Stimulated activated CD4-positive, alpha-beta T cell treated with anti-CD3 and anti-CD28 coated beads, Interleukin-1b, Interleukin-23, amount 100 ng/mL, for 48 hours (primary cell): ENCODE measurements around the gene ZNF771.
A peak's percentile ranks its signal among the peaks of the same experiment; 100 is the strongest.
"Not testable (repeated sequence)": the region's sequence is repeated elsewhere in the genome, so short reads cannot be mapped to it uniquely, and the experiment has no call there.

Source experiments
- DNase-seq: peaks from one replicate; pipeline ENCODE4 v3.0.0-alpha.2; 2020

ZNF771 gene

DNA sequence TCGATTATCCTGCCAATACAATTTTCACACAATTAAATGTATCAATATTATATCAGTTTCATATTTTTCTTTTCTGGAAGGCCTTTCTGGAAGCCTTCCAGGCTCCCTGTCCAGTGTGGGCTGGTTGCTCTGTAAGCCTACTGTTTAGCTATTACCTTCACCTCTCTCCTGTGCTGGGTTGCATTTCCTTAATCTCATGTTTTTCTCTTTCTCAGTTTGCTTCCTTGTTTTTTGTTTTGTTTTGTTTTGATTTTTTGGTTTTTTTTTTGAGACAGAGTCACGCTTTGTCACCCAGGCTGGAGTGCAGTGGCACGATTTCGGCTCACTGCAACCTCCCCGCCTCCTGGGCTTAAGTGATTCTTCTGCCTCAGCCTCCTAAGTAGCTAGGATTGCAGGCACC, 31.4 kb downstream of the ZNF771 start:
- DNase-seq = no peak

DNA sequence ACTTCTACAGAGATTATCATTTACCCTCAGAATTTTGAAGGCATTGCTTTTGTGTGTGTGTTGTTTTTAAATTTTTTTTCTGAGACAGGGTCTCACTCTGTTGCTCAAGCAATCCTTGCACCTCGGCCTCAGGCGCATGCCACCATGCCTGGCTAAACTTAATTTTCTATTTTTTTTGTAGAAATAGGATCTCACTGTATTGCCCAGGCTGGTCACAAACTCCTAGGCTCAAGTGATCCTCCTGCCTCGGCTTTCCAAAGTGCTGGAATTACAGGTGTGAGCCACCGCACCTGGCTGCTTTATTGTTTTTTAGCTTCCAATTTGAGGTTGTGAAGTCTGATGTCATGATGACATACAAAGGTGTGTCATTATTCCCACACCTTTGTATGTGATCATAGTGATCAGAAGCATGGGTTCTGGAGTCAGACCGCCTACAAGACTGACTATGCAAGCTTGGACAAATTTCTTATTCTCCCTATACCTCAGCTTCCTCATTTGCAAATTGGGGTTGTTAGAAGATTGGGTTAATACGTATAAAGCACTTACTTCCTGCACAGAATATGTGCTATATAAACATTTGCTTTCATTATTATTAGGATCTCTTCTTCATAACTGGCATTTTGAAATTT, 32.4 kb downstream of the ZNF771 start:
- no peak for DNase-seq

DNA sequence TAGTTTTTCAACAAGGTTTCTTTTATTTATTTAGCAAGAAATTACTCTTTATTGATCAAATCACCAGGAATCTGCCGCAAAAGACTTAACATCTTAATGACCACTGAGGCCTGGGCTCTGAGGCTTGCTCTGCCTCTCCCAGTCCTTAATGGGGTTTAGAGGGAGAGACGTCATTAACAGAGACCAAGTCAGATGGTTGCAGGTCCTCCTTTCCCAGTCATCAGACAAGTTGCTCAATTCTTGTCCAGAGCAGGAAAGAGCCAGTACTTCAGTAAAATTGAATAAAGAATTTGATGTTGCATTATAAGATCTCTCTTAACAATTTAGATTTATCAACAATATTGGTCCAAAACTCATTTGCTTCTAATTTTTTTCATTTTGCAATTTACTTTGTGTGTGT, 36.2 kb downstream of the ZNF771 start:
- no peak for DNase-seq

DNA sequence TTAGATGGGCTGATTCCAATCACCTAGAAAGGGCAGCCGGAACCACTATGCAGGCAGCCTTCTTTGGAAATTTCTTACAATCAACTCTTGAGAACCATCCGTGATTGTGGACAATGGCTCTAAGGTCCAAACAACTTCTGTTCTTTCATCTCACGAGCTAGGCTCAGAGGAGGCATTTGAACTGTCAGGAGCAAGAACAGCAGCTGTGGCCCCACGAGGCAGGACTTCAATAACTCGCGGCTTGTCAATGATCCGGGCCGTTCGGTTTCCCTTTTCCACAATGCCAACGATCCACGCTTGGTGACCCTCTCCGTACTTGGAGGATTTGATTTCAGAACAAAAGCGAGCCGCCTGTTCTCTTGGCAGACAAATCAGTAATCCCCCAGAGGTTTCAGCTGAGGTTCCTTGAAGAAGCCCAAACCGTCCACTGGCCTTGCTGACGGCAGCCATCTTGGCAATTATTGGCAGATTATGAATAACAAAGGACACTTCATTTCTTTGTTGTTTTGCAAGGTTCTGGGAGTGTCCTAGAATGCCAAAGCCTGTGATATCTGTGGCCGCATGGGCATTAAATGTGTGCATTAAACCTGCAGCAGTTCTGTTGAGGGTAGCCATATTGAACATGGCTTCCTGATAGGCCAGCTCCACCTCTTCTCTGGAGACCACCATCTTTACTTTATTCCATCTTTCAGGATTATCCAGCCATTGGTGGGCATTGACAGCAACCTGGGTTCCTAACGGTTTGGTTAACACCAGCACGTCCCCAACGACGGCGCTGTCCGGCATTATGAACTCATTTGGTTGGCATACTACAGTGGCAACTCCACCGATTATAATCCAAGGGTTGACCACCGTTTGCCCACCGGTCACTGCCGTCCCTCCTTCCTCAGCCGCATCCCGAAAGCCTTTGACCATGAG, 37.1 kb downstream of the ZNF771 start:
- DNase-seq = no peak

DNA sequence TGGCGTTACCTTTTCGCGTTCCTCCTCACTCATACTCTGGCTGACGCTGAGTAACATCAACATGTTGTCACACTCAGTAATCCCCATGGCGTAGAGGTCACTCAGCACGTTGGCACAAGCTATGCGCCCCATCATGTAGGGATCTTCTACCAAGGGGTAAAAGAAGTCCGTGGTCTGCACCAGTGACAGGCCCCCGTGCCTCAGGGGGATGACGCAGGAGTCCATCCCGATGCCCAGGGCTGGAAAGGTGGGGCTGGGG, 37.7 kb downstream of the ZNF771 start:
- DNase-seq = no peak

DNA sequence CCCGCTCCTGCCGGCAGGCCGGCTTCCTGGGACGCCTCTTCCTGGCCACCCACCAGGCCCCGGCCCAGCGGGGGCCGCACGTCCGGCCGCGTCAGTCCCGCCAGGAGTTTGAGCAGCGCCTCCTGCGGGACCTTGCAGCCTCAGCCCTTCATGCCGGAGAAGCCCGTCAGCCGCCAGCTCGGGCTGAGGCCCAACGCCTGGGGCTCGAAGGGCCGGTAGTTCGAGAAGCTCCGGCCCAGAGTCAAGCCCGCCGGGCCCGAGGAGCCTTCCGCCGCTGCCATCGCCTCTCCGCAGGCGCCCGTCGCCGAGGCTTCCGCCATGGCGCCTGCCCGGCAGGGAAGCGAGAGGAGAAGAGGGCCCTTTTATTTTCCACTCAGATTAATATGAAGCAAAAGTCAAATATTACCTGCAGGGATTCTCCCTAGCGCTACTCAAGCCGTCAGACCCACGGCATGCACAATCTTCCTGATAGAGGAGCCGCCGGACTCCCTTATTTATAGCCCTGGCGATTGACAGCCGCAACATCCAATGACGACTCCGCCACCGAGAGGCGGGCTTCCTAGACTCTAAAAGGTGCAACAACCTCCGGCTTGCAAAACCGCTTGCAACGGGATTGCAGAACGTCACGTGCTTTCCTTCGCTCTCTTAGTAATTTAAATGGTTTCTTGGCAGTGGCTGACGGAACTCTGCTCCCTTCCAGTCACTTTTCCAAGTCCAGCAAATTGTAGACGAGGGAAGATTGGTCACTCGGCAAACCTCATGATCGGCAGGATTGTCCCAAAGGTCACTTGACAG, 38.2 kb downstream of the ZNF771 start, which contains the start of gene SEPHS2:
Gene SEPHS2 (minus strand): TSS at position 467 of the 795 bp plus-strand sequence. CDS start 147 bp downstream, at position 320.
- DNase-seq = peak; percentile 97

DNA sequence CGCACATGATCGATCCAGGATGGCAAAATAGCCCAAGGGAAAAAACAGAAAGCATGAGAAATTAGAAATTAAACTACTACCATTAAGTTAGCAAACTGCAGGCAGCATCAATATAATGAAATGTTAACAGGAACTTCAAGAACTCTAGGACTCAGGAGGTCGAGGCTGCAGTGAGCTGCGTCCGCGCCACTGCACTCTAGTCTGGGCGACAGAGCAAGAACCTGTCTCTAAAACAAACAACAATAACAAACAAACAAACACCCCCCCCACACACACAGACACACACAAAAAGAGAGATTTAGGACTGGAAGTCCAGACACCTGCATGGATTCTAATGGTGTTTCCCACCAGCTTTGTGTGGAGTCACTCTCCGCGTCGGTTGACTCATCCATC, 38.8 kb downstream of the ZNF771 start:
- no peak for DNase-seq

DNA sequence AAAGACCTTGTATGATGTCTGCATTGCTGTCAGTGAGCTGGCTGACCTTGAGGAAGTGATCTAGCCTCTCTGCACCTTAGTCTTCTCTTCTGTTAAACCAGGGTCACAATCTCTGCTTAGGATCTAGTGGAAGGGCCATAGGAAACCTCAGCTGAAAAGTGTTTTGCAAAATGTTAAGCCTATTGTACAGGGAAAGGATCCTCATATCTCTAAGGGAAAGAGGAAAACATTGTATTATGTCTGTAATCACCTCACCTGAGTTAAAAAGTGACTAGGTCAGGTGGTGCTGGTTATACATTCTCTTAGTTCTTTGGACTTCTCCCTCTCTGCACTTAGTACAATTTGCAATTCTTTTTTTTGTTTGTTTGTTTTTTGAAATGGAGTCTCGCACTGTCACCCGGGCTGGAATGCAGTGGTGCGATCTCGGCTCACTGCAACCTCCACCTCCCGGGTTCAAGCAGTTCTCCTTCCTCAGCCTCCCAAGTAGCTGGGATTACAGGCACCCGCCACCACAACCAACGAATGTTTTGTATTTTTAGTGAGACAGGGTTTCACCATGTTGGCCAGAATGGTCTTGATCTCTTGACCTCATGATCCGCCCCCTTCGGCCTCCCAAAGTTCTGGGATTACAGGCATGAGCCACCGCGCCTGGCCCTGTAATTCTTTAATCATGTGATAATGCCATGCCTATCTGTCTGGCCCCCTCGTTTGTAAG, 40.3 kb downstream of the ZNF771 start:
- DNase-seq = no peak

DNA sequence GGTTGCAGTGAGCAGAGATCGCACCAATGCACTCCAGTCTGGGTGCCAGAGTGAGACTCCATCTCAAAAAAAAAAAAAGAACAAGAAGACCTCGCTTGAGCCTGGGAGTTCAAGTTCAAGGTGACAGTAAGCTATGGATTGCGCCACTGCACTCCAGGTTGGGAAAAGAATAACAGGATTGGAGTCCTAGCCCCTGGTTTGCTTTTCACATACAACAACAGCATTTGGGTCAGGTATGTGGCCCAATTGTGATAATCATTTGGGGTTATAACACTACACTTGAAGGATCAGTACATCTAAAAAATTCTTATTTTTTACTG, 41.7 kb downstream of the ZNF771 start:
- no peak for DNase-seq

DNA sequence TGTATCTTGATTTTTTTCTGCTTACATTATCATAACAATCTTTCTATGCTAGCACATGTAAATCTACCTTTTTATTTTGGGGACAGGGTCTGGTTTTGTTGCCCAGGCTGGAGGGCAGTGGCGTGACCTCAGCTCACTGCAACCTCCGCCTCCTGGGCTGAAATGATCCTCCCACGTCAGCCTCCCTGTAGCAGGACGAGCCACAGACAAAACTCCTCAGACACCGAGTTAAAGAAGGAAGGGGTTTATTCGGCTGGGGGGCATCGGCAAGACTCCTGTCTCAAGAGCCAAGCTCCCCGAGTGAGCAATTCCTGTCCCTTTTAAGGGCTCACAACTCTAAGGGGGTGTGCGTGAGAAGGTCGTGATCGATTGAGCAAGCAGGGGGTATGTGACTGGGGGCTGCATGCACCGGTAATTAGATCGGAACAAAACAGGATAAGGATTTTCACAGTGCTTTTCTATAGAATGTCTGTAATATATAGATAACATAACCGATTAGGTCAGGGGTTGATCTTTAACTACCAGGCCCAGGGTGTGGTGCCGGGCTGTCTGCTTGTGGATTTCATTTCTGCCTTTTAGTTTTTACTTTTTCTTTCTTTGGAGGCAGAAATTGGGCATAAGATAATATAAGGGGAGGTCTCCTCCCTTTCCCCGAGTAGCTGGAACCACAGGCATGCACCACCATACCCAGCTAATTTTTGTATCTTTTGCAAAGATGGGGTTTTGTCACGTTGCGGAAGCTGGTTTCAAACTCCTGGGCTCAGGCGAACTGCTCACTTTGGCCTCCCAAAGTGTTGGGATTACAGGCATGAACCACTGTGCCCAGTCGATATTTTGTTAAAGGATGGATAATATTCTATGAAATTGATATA, 45.5 kb downstream of the ZNF771 start:
- DNase-seq = not testable (repeated sequence)

DNA sequence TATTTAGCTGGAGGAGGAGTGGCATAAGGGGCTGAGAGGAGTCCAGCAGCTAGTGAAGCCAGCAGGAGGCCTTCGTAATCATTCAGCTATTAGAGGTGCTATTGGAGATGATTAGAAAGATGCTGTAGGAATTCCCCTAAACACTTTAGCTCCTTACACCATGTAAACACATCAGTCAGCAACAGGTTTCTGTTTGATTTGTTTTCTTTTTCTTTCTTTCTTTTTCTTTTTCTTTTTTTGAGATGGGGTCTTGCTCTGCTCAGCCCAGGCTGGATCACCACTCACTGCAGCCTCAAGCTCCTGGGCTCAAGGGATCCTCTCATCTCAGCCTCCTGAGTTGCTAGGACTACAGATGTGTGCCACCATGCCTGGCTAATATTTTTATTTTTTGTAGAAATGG, 48.9 kb downstream of the ZNF771 start:
- no peak for DNase-seq

DNA sequence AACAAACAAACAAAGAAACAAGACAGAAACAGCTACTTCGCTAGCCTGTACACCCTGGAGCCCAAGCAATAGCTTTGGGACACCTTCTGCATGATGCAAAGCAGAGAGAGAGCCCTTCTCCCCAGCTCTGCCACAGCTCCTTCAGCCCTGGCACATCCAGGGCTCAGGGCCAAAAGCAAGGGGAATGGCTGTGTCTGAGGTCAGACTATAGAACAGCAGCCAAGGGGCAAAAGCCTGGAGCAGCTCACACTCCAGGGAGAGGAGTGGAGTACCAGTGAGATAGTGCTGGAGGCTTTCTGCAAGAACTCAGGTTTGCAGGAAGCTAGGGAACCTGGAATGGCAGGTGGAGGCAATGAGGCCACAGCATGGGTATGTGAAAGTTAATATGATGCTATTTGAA, 49.9 kb downstream of the ZNF771 start:
- DNase-seq = no peak

DNA sequence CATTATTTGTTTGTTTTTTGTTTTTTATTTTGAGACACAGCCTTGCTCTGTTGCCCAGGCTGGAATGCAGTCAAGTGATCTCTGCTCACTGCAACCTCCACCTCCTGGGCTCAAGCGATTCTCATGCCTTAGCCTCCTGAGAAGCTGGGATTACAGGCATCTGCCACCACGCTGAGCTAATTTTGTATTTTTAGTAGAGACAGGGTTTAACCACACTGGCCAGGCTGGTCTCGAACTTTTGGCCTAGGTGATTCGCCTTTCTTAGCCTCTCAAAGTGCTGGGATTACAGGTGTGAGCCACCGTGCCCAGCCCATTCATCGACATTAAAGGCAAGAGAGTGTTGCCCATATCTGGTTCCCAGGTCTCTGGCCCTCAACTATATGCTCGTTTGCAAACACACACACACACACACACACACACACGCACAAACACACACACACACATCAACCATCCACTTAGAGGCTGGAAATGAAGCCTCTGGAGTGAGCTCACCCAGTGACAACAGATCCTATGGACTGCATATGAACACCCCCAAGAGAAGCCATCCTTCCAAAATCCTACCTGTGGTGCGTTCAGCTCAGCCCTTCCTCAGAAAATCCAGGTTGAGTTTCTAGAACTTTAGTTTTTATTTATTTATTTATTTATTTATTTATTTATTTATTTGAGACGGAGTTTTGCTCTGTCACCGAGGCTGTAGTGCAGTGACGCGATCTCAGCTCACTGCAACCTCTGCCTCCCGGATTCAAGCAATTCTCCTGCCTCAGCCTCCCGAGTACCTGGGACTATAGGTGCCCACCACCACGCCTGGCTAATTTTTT, 50.5 kb downstream of the ZNF771 start:
- no peak for DNase-seq

DNA sequence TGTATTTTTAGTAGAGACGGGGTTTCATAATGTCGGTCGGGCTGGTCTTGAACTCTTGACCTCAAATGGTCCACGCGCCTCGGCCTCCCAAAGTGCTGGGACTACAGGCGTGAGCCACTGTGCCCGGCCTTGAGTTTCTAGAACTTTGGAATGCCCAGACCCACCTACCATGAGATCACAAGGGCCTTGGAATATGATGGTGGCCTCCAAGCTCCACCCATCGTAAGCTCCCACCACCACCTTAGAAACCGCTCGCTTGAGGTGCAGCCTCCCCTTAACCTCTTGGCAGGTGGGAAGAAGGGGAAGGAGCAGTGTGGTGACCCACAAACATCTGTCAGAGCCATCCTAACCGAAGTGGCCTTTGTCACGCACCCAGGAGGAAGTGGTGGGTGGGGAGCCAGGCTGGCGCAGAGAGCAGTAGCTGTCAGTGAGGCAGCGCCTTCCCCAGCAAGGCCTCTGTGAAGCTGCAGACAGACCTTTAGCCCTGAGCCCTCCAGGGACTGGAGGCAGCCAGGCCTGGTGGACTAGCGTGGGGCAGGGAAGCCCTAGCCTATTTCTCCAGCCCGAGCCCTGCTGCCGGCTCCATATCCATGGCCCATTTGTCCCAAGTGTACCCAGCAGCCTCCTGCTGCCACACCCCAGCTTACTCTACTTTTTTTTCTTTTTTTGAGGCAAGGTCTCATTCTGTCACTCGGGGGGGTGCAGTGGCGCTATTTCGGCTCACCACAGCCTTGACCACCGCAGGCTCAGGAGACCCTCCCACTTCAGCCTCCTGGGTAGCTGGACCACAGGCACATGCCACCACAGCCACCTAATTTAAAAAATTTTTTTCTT, 51.4 kb downstream of the ZNF771 start:
- peak; percentile 93 for DNase-seq

DNA sequence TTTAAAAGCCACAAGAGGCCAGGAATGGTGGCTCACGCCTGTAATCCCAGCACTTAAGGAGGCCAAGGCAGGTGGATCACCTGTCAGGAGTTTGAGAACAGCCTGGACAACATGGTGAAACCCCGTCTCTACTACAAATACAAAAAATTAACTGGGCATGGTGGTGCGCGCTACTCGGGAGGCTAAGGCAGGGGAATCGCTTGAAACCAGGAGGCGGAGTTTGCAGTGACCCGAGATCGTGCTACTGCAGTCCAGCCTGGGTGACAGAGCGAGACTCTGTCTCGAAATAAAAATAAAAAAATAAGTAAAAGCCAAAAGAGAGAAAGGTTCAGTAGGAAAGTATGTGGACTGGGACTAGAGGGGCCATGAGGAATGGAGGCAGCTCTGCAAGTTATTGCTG, 52.0 kb downstream of the ZNF771 start:
- no peak for DNase-seq

DNA sequence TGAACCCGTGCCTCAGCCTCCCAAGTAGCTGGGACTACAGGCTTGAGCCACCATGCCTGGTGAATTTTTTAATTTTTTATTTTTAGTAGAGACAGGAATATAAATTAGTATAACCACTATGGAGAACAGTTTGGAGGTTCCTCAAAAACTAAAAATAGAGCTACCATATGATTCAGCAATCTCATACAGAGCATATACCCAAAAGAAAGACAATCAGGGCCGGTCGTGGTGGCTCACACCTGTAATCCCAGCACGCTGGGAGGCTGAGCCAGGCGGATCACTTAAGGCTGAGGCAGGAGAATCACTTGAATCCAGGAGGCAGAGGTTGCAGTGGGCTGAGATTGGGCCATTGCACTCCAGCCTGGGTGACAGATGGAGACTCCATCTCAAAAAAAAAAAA, 54.0 kb downstream of the ZNF771 start:
- DNase-seq = not testable (repeated sequence)

DNA sequence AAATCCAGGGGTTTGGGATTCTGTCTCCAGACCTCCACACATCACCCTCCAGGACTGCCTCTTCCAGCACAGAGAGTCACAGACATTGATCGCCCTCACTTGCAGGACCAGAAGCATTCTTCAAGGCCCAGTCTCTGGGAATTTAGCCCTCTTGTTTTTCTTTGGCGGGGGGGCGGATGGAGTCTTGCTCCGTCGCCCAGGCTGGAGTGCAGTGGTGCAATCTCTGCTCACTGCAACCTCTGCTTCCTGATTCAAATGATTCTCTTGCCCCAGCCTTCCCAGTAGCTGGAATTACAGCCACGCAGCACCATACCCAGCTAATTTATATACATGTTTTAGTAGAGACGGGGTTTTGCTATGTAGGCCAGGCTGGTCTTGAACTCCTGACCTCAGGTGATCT, 56.7 kb downstream of the ZNF771 start:
- no peak for DNase-seq
